ENCODE data around the gene RNF207.

Gene RNF207

GRCh38 chr1:6207075-6207885 lies 1.4 kb downstream of the RNF207 start:
- Histone ChIP-seq H2BK5ac (ENCODE audit: low read depth, low read length, poor library complexity, severe bottlenecking) (no peak overlapping the region), H2BK120ac (ENCODE audit: low read depth, low read length) (no peak overlapping the region), H3K79me1 (replicated peaks; ENCODE audit: low read length, poor library complexity, severe bottlenecking) (no peaks in the 10 kb centered on the region), H3K4me2 (ENCODE audit: low read length, poor library complexity, severe bottlenecking) (no peak overlapping the region), H4K8ac (ENCODE audit: low read length) (no peak overlapping the region), H3K4me3 (ENCODE audit: insufficient read depth in 1 of 2, low read depth in 1 of 2, low read length in 2 of 2) (no peak overlapping the region), H2AK5ac (ENCODE audit: low read length, severe bottlenecking) (no peak overlapping the region), H3K4me1 (ENCODE audit: control insufficient read depth, insufficient read depth, low read depth, low read length) (peaks cover 35% of the 10 kb centered on the region), H3K27me3 (ENCODE audit: control insufficient read depth in 1 of 2, insufficient read depth in 1 of 2, low read length in 2 of 2) (peaks cover 0 to 19% of the 10 kb centered on the region in 2 experiments), H3K9me3 (ENCODE audit: control insufficient read depth, low read length) (no peaks in the 10 kb centered on the region), H3K23ac (ENCODE audit: low read length in 2 of 2) (no peak overlapping the region), H2BK15ac (ENCODE audit: low read depth, poor library complexity, severe bottlenecking) (no peak overlapping the region), H2BK12ac (ENCODE audit: low read length in 2 of 2) (peak overlapping the region in 1 of 2 experiments; percentile 24), H4K91ac (ENCODE audit: low read length) (no peak overlapping the region), H3K9ac (ENCODE audit: low read length) (no peak overlapping the region), H3K27ac (ENCODE audit: low read length, poor library complexity, severe bottlenecking) (no peak overlapping the region), H3K4ac (ENCODE audit: low read depth in 1 of 2, low read length in 2 of 2) (no peak overlapping the region), H2AFZ (ENCODE audit: low read depth, low read length) (no peak overlapping the region), H3K14ac (ENCODE audit: low read length in 2 of 2) (no peak overlapping the region), H3K18ac (ENCODE audit: low read depth in 1 of 2, low read length in 2 of 2) (no peak overlapping the region), H3K36me3 (ENCODE audit: control insufficient read depth in 1 of 2, insufficient read depth in 2 of 2, low read depth in 1 of 2, low read length in 2 of 2) (peaks cover 0 to 21% of the 10 kb centered on the region in 2 experiments)
- 86% methylated on average over 19 of the region's 19 CpGs for WGBS
- no peak for DNase-seq

GRCh38 chr1:6207921-6208320 lies 2.0 kb downstream of the RNF207 start:
- H3K23ac ChIP-seq (ENCODE audit: low read length in 2 of 2), result no peak overlapping the region
- no peak overlapping the region for H4K8ac ChIP-seq (ENCODE audit: low read length)
- no peak overlapping the region for H2BK15ac ChIP-seq (ENCODE audit: low read depth, poor library complexity, severe bottlenecking)
- H2AFZ ChIP-seq (ENCODE audit: low read depth, low read length), result no peak overlapping the region
- H3K18ac ChIP-seq (ENCODE audit: low read depth in 1 of 2, low read length in 2 of 2), result no peak overlapping the region
- no peaks in the 10 kb centered on the region for H3K79me1 ChIP-seq (replicated peaks; ENCODE audit: low read length, poor library complexity, severe bottlenecking)
- H3K36me3 ChIP-seq (ENCODE audit: control insufficient read depth in 1 of 2, insufficient read depth in 2 of 2, low read depth in 1 of 2, low read length in 2 of 2), result peaks cover 0 to 21% of the 10 kb centered on the region in 2 experiments
- no peak overlapping the region for H3K14ac ChIP-seq (ENCODE audit: low read length in 2 of 2)
- H3K4ac ChIP-seq (ENCODE audit: low read depth in 1 of 2, low read length in 2 of 2), result no peak overlapping the region
- H3K27ac ChIP-seq (ENCODE audit: low read length, poor library complexity, severe bottlenecking), result no peak overlapping the region
- no peak overlapping the region for H2BK12ac ChIP-seq (ENCODE audit: low read length in 2 of 2)
- no peak overlapping the region for H2BK120ac ChIP-seq (ENCODE audit: low read depth, low read length)
- no peak for DNase-seq
- no peak overlapping the region for H2AK5ac ChIP-seq (ENCODE audit: low read length, severe bottlenecking)
- peaks cover 35% of the 10 kb centered on the region for H3K4me1 ChIP-seq (ENCODE audit: control insufficient read depth, insufficient read depth, low read depth, low read length)
- peaks cover 0 to 19% of the 10 kb centered on the region in 2 experiments for H3K27me3 ChIP-seq (ENCODE audit: control insufficient read depth in 1 of 2, insufficient read depth in 1 of 2, low read length in 2 of 2)
- H2BK5ac ChIP-seq (ENCODE audit: low read depth, low read length, poor library complexity, severe bottlenecking), result no peak overlapping the region
- 85% methylated on average over 10 of the region's 10 CpGs for whole genome bisulfite sequencing
- H3K4me2 ChIP-seq (ENCODE audit: low read length, poor library complexity, severe bottlenecking), result no peak overlapping the region
- H3K9ac ChIP-seq (ENCODE audit: low read length), result no peak overlapping the region
- H4K91ac ChIP-seq (ENCODE audit: low read length), result no peak overlapping the region
- no peak overlapping the region for H3K4me3 ChIP-seq (ENCODE audit: insufficient read depth in 1 of 2, low read depth in 1 of 2, low read length in 2 of 2)
- H3K9me3 ChIP-seq (ENCODE audit: control insufficient read depth, low read length), result no peaks in the 10 kb centered on the region

- Histone ChIP-seq H3K14ac (ENCODE audit: low read length in 2 of 2) (peak overlapping the region in 1 of 2 experiments; percentile 93), H3K4me2 (ENCODE audit: low read length, poor library complexity, severe bottlenecking) (peak overlapping the region; percentile 80), H2BK15ac (ENCODE audit: low read depth, poor library complexity, severe bottlenecking) (no peak overlapping the region), H3K79me1 (replicated peaks; ENCODE audit: low read length, poor library complexity, severe bottlenecking) (no peaks in the 10 kb centered on the region), H3K23ac (ENCODE audit: low read length in 2 of 2) (no peak overlapping the region), H3K27ac (ENCODE audit: low read length, poor library complexity, severe bottlenecking) (no peak overlapping the region), H2BK5ac (ENCODE audit: low read depth, low read length, poor library complexity, severe bottlenecking) (no peak overlapping the region), H2BK120ac (ENCODE audit: low read depth, low read length) (no peak overlapping the region), H2AFZ (ENCODE audit: low read depth, low read length) (peak overlapping the region; percentile 89), H3K9ac (ENCODE audit: low read length) (peak overlapping the region; percentile 32), H3K18ac (ENCODE audit: low read depth in 1 of 2, low read length in 2 of 2) (peak overlapping the region; percentile 52 to 63), H3K4ac (ENCODE audit: low read depth in 1 of 2, low read length in 2 of 2) (peak overlapping the region; percentile 66 to 86), H2AK5ac (ENCODE audit: low read length, severe bottlenecking) (no peak overlapping the region), H4K8ac (ENCODE audit: low read length) (peak overlapping the region; percentile 94), H4K91ac (ENCODE audit: low read length) (peak overlapping the region; percentile 87), H2BK12ac (ENCODE audit: low read length in 2 of 2) (peak overlapping the region; percentile 49 to 54), H3K27me3 (ENCODE audit: control insufficient read depth in 1 of 2, insufficient read depth in 1 of 2, low read length in 2 of 2) (peaks cover 0 to 19% of the 10 kb centered on the region in 2 experiments), H3K9me3 (ENCODE audit: control insufficient read depth, low read length) (no peaks in the 10 kb centered on the region), H3K4me3 (ENCODE audit: insufficient read depth in 1 of 2, low read depth in 1 of 2, low read length in 2 of 2) (peak overlapping the region; percentile 48 to 68), H3K4me1 (ENCODE audit: control insufficient read depth, insufficient read depth, low read depth, low read length) (peaks cover 35% of the 10 kb centered on the region), H3K36me3 (ENCODE audit: control insufficient read depth in 1 of 2, insufficient read depth in 2 of 2, low read depth in 1 of 2, low read length in 2 of 2) (peaks cover 0 to 23% of the 10 kb centered on the region in 2 experiments)
- 4% methylated on average over 73 of the region's 99 CpGs for WGBS
- DNase-seq, result peak; percentile 62
Observed at GRCh38 chr1:6208723-6209660, 3.1 kb downstream of the RNF207 start.

All from mesenchymal stem cell (in vitro differentiated cells and primary cell).